ENCODE results near the gene TBC1D10A.

TBC1D10A gene

DNA sequence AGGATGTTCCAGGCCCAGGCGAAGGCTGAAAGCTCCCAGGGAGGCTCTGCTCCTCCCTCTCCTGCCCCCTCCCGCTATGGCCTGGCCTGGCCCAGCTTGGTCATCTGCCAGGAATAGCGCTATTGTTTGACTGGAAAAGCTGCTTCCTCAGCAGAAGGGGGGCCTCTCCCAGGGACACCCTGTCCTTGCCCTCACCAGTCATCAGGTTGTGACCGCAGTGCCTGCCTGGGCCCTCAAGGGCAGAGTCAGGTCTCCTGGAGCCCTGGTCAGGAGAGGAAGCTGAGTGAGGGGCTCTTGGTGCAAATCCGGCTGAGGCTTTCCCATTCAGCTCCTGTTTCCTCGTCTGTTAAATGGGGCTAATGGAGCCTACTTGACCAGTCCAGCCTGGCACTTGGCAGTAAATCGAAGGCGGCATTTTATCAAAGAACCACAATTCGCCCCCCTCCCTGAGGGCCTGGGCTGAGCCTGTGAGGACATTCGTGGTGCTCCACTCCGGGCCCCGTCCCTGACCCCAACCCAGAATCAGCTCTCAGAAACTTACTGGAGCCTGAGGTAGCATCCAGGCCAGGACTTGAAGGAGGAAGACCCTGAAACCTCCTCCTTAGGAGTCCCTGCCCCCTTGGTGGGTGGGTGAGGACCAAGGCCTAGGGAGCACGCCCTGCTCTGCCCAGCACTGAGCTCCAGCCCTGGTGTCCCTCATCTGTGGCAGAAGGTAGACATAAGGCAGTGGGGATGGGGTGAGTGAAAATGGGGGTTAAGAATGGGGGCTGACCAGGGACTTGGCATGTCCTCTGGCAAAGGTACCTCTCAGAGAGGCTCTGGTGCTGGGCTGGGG lies 35.5 kb downstream of the TBC1D10A start (continued):
- TF ChIP-seq ZSCAN30 (tag by site-specific recombination; IDR thresholded peaks at IDR 0.05) (no peak), ZNF239 (tag by site-specific recombination; IDR thresholded peaks at IDR 0.05) (no peak), ZNF2 (tag by site-specific recombination; IDR thresholded peaks at IDR 0.05) (no peak), ZNF501 (tag by site-specific recombination; IDR thresholded peaks at IDR 0.05) (no peak), ZNF24 (tag by site-specific recombination; IDR thresholded peaks at IDR 0.05) (no peak), KLF9 (tag by site-specific recombination; IDR thresholded peaks at IDR 0.05; ENCODE audit: low read depth) (no peak), GLI2 (tag by site-specific recombination; IDR thresholded peaks at IDR 0.05; ENCODE audit: borderline replicate concordance, low read depth) (no peak), ZNF560 (tag by site-specific recombination; IDR thresholded peaks at IDR 0.05; ENCODE audit: borderline replicate concordance) (no peak), ZNF335 (tag by site-specific recombination; conservative IDR thresholded peaks at IDR 0.05) (no peak), IKZF3 (tag by site-specific recombination; IDR thresholded peaks at IDR 0.05) (no peak), ZNF394 (tag by site-specific recombination; IDR thresholded peaks at IDR 0.05; ENCODE audit: borderline replicate concordance) (peak; percentile 20; the same call in 1 of the 2 replicates), ZNF132 (tag by site-specific recombination; IDR thresholded peaks at IDR 0.05; ENCODE audit: borderline replicate concordance) (no peak), ZNF23 (tag by site-specific recombination; IDR thresholded peaks at IDR 0.05; ENCODE audit: borderline replicate concordance) (no peak), ZIC2 (tag by site-specific recombination; IDR thresholded peaks at IDR 0.05) (0 out of 2 replicates have a peak, but pooled peaks have one; percentile 26), SALL2 (tag by site-specific recombination; IDR thresholded peaks at IDR 0.05; ENCODE audit: borderline replicate concordance) (no peak), ZNF248 (tag by site-specific recombination; IDR thresholded peaks at IDR 0.05) (no peak), MYNN (tag by site-specific recombination; IDR thresholded peaks at IDR 0.05; ENCODE audit: borderline replicate concordance) (no peak), ZNF175 (tag by site-specific recombination; IDR thresholded peaks at IDR 0.05) (no peak), ZNF391 (tag by site-specific recombination; IDR thresholded peaks at IDR 0.05; ENCODE audit: borderline replicate concordance, low read depth) (no peak), SP3 (tag by site-specific recombination; IDR thresholded peaks at IDR 0.05) (no peak), ZNF169 (tag by site-specific recombination; IDR thresholded peaks at IDR 0.05) (no peak), GLIS1 (tag by site-specific recombination; IDR thresholded peaks at IDR 0.05) (peak; percentile 72), ZNF37A (tag by site-specific recombination; IDR thresholded peaks at IDR 0.05) (no peak), ZNF623 (tag by site-specific recombination; IDR thresholded peaks at IDR 0.05) (no peak), GLIS2 (tag by site-specific recombination; IDR thresholded peaks at IDR 0.05) (peak; percentile 77), ZNF133 (tag by site-specific recombination; IDR thresholded peaks at IDR 0.05) (no peak), KLF8 (tag by site-specific recombination; IDR thresholded peaks at IDR 0.05) (no peak), ZFHX2 (tag by site-specific recombination; conservative IDR thresholded peaks at IDR 0.05) (no peak), WT1 (tag by site-specific recombination; IDR thresholded peaks at IDR 0.05) (no peak), ZNF354C (tag by site-specific recombination; IDR thresholded peaks at IDR 0.05; ENCODE audit: borderline replicate concordance, low read depth) (no peak)
- TF ChIP-seq, protein P1, sequence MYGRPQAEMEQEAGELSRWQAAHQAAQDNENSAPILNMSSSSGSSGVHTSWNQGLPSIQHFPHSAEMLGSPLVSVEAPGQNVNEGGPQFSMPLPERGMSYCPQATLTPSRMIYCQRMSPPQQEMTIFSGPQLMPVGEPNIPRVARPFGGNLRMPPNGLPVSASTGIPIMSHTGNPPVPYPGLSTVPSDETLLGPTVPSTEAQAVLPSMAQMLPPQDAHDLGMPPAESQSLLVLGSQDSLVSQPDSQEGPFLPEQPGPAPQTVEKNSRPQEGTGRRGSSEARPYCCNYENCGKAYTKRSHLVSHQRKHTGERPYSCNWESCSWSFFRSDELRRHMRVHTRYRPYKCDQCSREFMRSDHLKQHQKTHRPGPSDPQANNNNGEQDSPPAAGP (tag by site-specific recombination; IDR thresholded peaks at IDR 0.05): 0 out of 2 replicates have a peak, but pooled peaks have one; percentile 35
- TF ChIP-seq, protein P2, sequence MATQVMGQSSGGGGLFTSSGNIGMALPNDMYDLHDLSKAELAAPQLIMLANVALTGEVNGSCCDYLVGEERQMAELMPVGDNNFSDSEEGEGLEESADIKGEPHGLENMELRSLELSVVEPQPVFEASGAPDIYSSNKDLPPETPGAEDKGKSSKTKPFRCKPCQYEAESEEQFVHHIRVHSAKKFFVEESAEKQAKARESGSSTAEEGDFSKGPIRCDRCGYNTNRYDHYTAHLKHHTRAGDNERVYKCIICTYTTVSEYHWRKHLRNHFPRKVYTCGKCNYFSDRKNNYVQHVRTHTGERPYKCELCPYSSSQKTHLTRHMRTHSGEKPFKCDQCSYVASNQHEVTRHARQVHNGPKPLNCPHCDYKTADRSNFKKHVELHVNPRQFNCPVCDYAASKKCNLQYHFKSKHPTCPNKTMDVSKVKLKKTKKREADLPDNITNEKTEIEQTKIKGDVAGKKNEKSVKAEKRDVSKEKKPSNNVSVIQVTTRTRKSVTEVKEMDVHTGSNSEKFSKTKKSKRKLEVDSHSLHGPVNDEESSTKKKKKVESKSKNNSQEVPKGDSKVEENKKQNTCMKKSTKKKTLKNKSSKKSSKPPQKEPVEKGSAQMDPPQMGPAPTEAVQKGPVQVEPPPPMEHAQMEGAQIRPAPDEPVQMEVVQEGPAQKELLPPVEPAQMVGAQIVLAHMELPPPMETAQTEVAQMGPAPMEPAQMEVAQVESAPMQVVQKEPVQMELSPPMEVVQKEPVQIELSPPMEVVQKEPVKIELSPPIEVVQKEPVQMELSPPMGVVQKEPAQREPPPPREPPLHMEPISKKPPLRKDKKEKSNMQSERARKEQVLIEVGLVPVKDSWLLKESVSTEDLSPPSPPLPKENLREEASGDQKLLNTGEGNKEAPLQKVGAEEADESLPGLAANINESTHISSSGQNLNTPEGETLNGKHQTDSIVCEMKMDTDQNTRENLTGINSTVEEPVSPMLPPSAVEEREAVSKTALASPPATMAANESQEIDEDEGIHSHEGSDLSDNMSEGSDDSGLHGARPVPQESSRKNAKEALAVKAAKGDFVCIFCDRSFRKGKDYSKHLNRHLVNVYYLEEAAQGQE (tag by site-specific recombination; IDR thresholded peaks at IDR 0.05): no peak
- TF ChIP-seq, protein P3, sequence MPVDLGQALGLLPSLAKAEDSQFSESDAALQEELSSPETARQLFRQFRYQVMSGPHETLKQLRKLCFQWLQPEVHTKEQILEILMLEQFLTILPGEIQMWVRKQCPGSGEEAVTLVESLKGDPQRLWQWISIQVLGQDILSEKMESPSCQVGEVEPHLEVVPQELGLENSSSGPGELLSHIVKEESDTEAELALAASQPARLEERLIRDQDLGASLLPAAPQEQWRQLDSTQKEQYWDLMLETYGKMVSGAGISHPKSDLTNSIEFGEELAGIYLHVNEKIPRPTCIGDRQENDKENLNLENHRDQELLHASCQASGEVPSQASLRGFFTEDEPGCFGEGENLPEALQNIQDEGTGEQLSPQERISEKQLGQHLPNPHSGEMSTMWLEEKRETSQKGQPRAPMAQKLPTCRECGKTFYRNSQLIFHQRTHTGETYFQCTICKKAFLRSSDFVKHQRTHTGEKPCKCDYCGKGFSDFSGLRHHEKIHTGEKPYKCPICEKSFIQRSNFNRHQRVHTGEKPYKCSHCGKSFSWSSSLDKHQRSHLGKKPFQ (tag by site-specific recombination; IDR thresholded peaks at IDR 0.05): no peak
- TF ChIP-seq, protein P4, sequence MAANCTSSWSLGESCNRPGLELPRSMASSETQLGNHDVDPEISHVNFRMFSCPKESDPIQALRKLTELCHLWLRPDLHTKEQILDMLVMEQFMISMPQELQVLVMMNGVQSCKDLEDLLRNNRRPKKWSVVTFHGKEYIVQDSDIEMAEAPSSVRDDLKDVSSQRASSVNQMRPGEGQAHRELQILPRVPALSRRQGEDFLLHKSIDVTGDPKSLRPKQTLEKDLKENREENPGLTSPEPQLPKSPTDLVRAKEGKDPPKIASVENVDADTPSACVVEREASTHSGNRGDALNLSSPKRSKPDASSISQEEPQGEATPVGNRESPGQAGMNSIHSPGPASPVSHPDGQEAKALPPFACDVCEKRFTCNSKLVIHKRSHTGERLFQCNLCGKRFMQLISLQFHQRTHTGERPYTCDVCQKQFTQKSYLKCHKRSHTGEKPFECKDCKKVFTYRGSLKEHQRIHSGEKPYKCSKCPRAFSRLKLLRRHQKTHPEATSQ (tag by site-specific recombination; IDR thresholded peaks at IDR 0.05): no peak
